HepG2 (cell line): Measurements from ENCODE around the gene PXMP4. TPM values are rescaled to one million over a fixed set of nuclear protein-coding genes. Genes with fewer than 3 reads are reported as not detected.

ENCODE experiments used
- FLYWCH1 ChIP-seq: sonication (generic); formaldehyde crosslinking; IDR thresholded peaks from 2 replicates; pipeline ENCODE4 v1.8.1; 2023; ENCODE audit warnings: mild to moderate bottlenecking, missing genetic modification reagents
- GABPB1 ChIP-seq: IDR thresholded peaks from 2 replicates; pipeline ENCODE4 v1.6.1; 2016; ENCODE audit warnings: mild to moderate bottlenecking, missing genetic modification reagents, moderate library complexity, missing compliant biosample characterization
- HMGXB4 ChIP-seq, 2 experiments: sonication (generic) in 1 of 2; formaldehyde crosslinking in 1 of 2; IDR thresholded peaks; 2 replicates each; pipeline versions ENCODE4 v1.4.0 to v1.6.1; 2018 to 2020; ENCODE audit warnings: missing genetic modification reagents in 2 of 2, borderline replicate concordance in 1 of 2, low read depth in 1 of 2, mild to moderate bottlenecking in 1 of 2, missing biosample characterization in 1 of 2
- HNRNPH1 ChIP-seq: fragments of 200-400 bp; formaldehyde crosslinking; optimal IDR thresholded peaks from 2 replicates; pipeline ENCODE3; 2017; ENCODE audit warnings: mild to moderate bottlenecking, low read depth, low read length
- HOXA5 ChIP-seq: sonication (generic); formaldehyde crosslinking; IDR thresholded peaks from 2 replicates; pipeline ENCODE4 v1.4.0; 2020; ENCODE audit warnings: missing genetic modification reagents
- LCORL ChIP-seq, 2 experiments: fragments of 450-650 bp in 1 of 2; sonication (generic) in 1 of 2; formaldehyde crosslinking in 1 of 2; IDR thresholded peaks; 2 replicates each; pipeline versions ENCODE4 v1.5.0 to v1.6.1; 2017 to 2020; ENCODE audit warnings: antibody characterized with exemption in 1 of 2, missing genetic modification reagents in 1 of 2
- SMAD9 ChIP-seq: sonication (generic); formaldehyde crosslinking; IDR thresholded peaks from 2 replicates; pipeline ENCODE4 v1.5.1; 2020; ENCODE audit warnings: mild to moderate bottlenecking, missing genetic modification reagents
- SRF ChIP-seq: IDR thresholded peaks from 2 replicates; pipeline ENCODE4 v1.6.1; 2011; ENCODE audit warnings: mild to moderate bottlenecking, low read depth, low read length, moderate library complexity
- TOE1 ChIP-seq: sonication (generic); formaldehyde crosslinking; IDR thresholded peaks from 2 replicates; pipeline ENCODE4 v1.4.0; 2020; ENCODE audit warnings: mild to moderate bottlenecking, missing genetic modification reagents
- ZFP36L2 ChIP-seq: sonication (generic); formaldehyde crosslinking; IDR thresholded peaks from 2 replicates; pipeline ENCODE4 v1.4.0; 2020; ENCODE audit warnings: missing genetic modification reagents
- ZNF207 ChIP-seq: fragments of 450-650 bp; IDR thresholded peaks from 2 replicates; pipeline ENCODE4 v1.6.1; 2016; ENCODE audit warnings: antibody characterized with exemption, borderline replicate concordance
- ZNF232 ChIP-seq: sonication (generic); formaldehyde crosslinking; IDR thresholded peaks from 2 replicates; pipeline ENCODE4 v1.4.0; 2020; ENCODE audit warnings: missing genetic modification reagents, borderline replicate concordance
- ZNF317 ChIP-seq: sonication (generic); formaldehyde crosslinking; IDR thresholded peaks from 2 replicates; pipeline ENCODE4 v1.5.0; 2020; ENCODE audit warnings: mild to moderate bottlenecking, missing genetic modification reagents
- ZNF501 ChIP-seq: sonication (generic); formaldehyde crosslinking; IDR thresholded peaks from 2 replicates; pipeline ENCODE4 v1.5.1; 2020; ENCODE audit warnings: mild to moderate bottlenecking, moderate library complexity, missing genetic modification reagents
- ZNF552 ChIP-seq: sonication (generic); formaldehyde crosslinking; IDR thresholded peaks from 2 replicates; pipeline ENCODE4 v1.9.0; 2022; ENCODE audit warnings: missing genetic modification reagents, mild to moderate bottlenecking, borderline replicate concordance
- ZNF556 ChIP-seq: sonication (generic); formaldehyde crosslinking; IDR thresholded peaks from 2 replicates; pipeline ENCODE4 v1.4.0; 2020; ENCODE audit warnings: mild to moderate bottlenecking, missing genetic modification reagents, borderline replicate concordance
- ZNF562 ChIP-seq: sonication (generic); formaldehyde crosslinking; IDR thresholded peaks from 2 replicates; pipeline ENCODE4 v1.8.0; 2022; ENCODE audit warnings: missing genetic modification reagents, borderline replicate concordance
- ZNF768 ChIP-seq: sonication (generic); formaldehyde crosslinking; IDR thresholded peaks from 2 replicates; pipeline ENCODE4 v1.4.0; 2020; ENCODE audit warnings: missing genetic modification reagents
- ZNF83 ChIP-seq: sonication (generic); formaldehyde crosslinking; IDR thresholded peaks from 2 replicates; pipeline ENCODE4 v1.4.0; 2020; ENCODE audit warnings: missing genetic modification reagents, mild to moderate bottlenecking, borderline replicate concordance
- polyA plus RNA-seq, 8 experiments: library from polyadenylated mRNA; depleted of rRNA in 3 of 8; stranded (reverse) in 7 of 8; unstranded in 1 of 8; fragments of >200 nt; fragmentation: Illumina TruSeq in 4 of 8; extraction: Trizol in 4 of 8; gene quantifications; 2 replicates each; pipeline versions ENCODE4 v1.2.1 to v1.2.3, GENCODE V29; 2011 to 2016; ENCODE audit warnings: low read depth in 4 of 8, missing spikeins in 1 of 8, mixed read lengths in 1 of 8; ENCODE audit not compliant: insufficient read depth in 1 of 8
- total RNA-seq, 5 experiments: library from RNA; depleted of rRNA; stranded (reverse); fragments of >200 nt; fragmentation: Illumina TruSeq; extraction: Trizol; gene quantifications; 2 replicates each; pipeline ENCODE4 v1.2.3, GENCODE V29; 2016; ENCODE audit warnings: low read depth in 1 of 5
- TF ChIP-seq, protein P1 (sequence below): sonication (generic); formaldehyde crosslinking; IDR thresholded peaks from 2 replicates; pipeline ENCODE4 v1.4.0; 2020; ENCODE audit warnings: mild to moderate bottlenecking, missing genetic modification reagents
- TF ChIP-seq, protein P2 (sequence below): sonication (generic); formaldehyde crosslinking; IDR thresholded peaks from 2 replicates; pipeline ENCODE4 v1.9.0; 2021; ENCODE audit warnings: missing genetic modification reagents, borderline replicate concordance
- TF ChIP-seq, protein P3 (sequence below): sonication (generic); formaldehyde crosslinking; IDR thresholded peaks from 2 replicates; pipeline ENCODE4 v1.8.0; 2022; ENCODE audit warnings: mild to moderate bottlenecking, missing genetic modification reagents, moderate library complexity

The PXMP4 gene
- total and polyA plus RNA-seq, 2 of the 13 experiments (the other 11 are each of a cell fraction or from before 2014, with no cell fraction given) = not detected

- TF ChIP-seq HMGXB4 (CRISPR knock-in tag; IDR thresholded peaks at IDR 0.05; ENCODE audit: borderline replicate concordance in 1 of 2, low read depth in 1 of 2) (peak in 1 of 2 experiments; percentile 40; a peak in 3 of 4 replicates), ZNF768 (CRISPR knock-in tag) (peak; percentile 81), SRF (peak; percentile 64; the same call in 1 of the 2 replicates), LCORL (IDR thresholded peaks at IDR 0.05) (no peak), LCORL (CRISPR knock-in tag; IDR thresholded peaks at IDR 0.05) (peak; percentile 72), ZNF83 (CRISPR knock-in tag) (peak; percentile 19; the same call in 1 of the 2 replicates), ZNF552 (CRISPR knock-in tag) (peak; percentile 64; the same call in 1 of the 2 replicates), ZNF501 (peak; percentile 35), HOXA5 (no peak; the same call in 1 of the 2 replicates), ZNF317 (CRISPR knock-in tag) (no peak), ZNF207 (no peak), ZNF562 (CRISPR knock-in tag) (no peak), HNRNPH1 (no peak), SMAD9 (CRISPR knock-in tag) (no peak), TOE1 (no peak; the same call in 1 of the 2 replicates), ZNF232 (CRISPR knock-in tag) (no peak), ZFP36L2 (no peak), FLYWCH1 (CRISPR knock-in tag) (no peak), ZNF556 (peak; percentile 98), GABPB1 (CRISPR knock-in tag) (peak; percentile 83)
- TF ChIP-seq, protein P1, sequence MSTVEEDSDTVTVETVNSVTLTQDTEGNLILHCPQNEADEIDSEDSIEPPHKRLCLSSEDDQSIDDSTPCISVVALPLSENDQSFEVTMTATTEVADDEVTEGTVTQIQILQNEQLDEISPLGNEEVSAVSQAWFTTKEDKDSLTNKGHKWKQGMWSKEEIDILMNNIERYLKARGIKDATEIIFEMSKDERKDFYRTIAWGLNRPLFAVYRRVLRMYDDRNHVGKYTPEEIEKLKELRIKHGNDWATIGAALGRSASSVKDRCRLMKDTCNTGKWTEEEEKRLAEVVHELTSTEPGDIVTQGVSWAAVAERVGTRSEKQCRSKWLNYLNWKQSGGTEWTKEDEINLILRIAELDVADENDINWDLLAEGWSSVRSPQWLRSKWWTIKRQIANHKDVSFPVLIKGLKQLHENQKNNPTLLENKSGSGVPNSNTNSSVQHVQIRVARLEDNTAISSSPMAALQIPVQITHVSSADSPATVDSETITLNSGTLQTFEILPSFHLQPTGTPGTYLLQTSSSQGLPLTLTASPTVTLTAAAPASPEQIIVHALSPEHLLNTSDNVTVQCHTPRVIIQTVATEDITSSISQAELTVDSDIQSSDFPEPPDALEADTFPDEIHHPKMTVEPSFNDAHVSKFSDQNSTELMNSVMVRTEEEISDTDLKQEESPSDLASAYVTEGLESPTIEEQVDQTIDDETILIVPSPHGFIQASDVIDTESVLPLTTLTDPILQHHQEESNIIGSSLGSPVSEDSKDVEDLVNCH (CRISPR knock-in tag) = no peak
- TF ChIP-seq, protein P2, sequence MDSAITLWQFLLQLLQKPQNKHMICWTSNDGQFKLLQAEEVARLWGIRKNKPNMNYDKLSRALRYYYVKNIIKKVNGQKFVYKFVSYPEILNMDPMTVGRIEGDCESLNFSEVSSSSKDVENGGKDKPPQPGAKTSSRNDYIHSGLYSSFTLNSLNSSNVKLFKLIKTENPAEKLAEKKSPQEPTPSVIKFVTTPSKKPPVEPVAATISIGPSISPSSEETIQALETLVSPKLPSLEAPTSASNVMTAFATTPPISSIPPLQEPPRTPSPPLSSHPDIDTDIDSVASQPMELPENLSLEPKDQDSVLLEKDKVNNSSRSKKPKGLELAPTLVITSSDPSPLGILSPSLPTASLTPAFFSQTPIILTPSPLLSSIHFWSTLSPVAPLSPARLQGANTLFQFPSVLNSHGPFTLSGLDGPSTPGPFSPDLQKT (CRISPR knock-in tag) = no peak
- TF ChIP-seq, protein P3, sequence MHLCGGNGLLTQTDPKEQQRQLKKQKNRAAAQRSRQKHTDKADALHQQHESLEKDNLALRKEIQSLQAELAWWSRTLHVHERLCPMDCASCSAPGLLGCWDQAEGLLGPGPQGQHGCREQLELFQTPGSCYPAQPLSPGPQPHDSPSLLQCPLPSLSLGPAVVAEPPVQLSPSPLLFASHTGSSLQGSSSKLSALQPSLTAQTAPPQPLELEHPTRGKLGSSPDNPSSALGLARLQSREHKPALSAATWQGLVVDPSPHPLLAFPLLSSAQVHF (CRISPR knock-in tag) = 0 out of 2 replicates have a peak, but pooled peaks have one; percentile 76
Measured at GRCh38 chr20:33732166-33732970, 12.3 kb upstream of the PXMP4 start (continued).
